ENCODE measurements around the gene KYNU. TPM values are rescaled to one million over a fixed set of nuclear protein-coding genes. Genes with fewer than 3 reads are reported as not detected.

KYNU gene
- total and polyA plus RNA-seq, 2 of the 13 experiments (the other 11 are each of a cell fraction or from before 2014, with no cell fraction given), result 21.9 to 68.6 TPM

DNA sequence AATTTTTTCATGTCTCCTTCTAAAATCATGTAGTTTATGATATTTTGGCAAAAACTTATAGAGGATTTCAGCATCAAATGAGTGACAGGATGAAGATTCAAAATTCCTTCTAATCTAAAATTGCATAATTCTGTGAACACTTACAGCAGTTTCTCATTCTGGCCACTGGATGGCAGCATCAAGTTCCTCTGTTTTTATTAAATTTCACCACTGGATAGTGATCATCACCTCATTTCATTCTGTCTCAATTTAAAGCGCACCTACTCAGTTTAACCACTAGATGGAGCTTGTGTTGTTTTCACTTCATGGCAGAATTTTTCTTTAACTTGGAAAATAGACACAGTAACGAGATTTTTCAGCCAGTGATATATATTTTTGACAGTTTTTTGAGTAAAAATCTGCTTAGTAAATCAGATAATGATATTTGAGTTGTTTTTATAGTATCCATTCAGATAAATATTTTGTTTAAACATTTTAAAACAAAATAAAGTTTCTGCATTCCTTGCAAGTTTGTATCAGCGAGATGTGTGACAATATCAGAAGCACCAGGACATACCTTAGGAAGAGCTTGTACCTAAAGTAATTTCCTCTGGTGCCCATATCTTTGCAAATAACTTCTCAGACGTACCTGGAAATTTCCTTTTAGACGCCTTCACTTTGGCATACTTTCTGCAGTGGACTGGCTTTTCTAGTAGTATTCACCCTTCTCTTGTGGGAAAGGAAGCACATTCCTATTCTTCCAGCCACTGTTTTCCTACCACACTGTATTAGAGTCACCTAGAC is 157.0 kb downstream of the KYNU start (continued):
- TF ChIP-seq HNRNPL (IDR thresholded peaks at IDR 0.05; ENCODE audit: low read depth, low read length), result no peak
- TF ChIP-seq ZNF24 (IDR thresholded peaks at IDR 0.05), result peak; percentile 71
- TF ChIP-seq, protein P1, sequence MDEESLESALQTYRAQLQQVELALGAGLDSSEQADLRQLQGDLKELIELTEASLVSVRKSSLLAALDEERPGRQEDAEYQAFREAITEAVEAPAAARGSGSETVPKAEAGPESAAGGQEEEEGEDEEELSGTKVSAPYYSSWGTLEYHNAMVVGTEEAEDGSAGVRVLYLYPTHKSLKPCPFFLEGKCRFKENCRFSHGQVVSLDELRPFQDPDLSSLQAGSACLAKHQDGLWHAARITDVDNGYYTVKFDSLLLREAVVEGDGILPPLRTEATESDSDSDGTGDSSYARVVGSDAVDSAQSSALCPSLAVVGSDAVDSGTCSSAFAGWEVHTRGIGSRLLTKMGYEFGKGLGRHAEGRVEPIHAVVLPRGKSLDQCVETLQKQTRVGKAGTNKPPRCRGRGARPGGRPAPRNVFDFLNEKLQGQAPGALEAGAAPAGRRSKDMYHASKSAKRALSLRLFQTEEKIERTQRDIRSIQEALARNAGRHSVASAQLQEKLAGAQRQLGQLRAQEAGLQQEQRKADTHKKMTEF (CRISPR knock-in tag; IDR thresholded peaks at IDR 0.05), result 0 out of 2 replicates have a peak, but pooled peaks have one; percentile 19
- TF ChIP-seq ZNF614 (CRISPR knock-in tag; IDR thresholded peaks at IDR 0.05; ENCODE audit: borderline replicate concordance), result 0 out of 2 replicates have a peak, but pooled peaks have one; percentile 26
- 0 out of 2 replicates have a peak, but pooled peaks have one; percentile 16 for TF ChIP-seq LCORL (IDR thresholded peaks at IDR 0.05)
- no peak for TF ChIP-seq LCORL (CRISPR knock-in tag; IDR thresholded peaks at IDR 0.05)
- peak; percentile 42; the same call in 1 of the 2 replicates for TF ChIP-seq THAP11 (CRISPR knock-in tag; IDR thresholded peaks at IDR 0.05)
- TF ChIP-seq MEIS2 (CRISPR knock-in tag; IDR thresholded peaks at IDR 0.05), result no peak
- TF ChIP-seq, protein P2, sequence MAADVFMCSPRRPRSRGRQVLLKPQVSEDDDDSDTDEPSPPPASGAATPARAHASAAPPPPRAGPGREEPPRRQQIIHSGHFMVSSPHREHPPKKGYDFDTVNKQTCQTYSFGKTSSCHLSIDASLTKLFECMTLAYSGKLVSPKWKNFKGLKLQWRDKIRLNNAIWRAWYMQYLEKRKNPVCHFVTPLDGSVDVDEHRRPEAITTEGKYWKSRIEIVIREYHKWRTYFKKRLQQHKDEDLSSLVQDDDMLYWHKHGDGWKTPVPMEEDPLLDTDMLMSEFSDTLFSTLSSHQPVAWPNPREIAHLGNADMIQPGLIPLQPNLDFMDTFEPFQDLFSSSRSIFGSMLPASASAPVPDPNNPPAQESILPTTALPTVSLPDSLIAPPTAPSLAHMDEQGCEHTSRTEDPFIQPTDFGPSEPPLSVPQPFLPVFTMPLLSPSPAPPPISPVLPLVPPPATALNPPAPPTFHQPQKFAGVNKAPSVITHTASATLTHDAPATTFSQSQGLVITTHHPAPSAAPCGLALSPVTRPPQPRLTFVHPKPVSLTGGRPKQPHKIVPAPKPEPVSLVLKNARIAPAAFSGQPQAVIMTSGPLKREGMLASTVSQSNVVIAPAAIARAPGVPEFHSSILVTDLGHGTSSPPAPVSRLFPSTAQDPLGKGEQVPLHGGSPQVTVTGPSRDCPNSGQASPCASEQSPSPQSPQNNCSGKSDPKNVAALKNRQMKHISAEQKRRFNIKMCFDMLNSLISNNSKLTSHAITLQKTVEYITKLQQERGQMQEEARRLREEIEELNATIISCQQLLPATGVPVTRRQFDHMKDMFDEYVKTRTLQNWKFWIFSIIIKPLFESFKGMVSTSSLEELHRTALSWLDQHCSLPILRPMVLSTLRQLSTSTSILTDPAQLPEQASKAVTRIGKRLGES (CRISPR knock-in tag; IDR thresholded peaks at IDR 0.05; ENCODE audit: borderline replicate concordance), result no peak
- no peak for TF ChIP-seq TAF15 (IDR thresholded peaks at IDR 0.05; ENCODE audit: low read depth, low read length, poor library complexity, severe bottlenecking)
- TF ChIP-seq ATAD3A (CRISPR knock-in tag; IDR thresholded peaks at IDR 0.05), result no peak
- 0 out of 2 replicates have a peak, but pooled peaks have one; percentile 31 for TF ChIP-seq KLF11 (CRISPR knock-in tag; IDR thresholded peaks at IDR 0.05)
- TF ChIP-seq RORA (CRISPR knock-in tag; IDR thresholded peaks at IDR 0.05), result no peak
- TF ChIP-seq, protein P3, sequence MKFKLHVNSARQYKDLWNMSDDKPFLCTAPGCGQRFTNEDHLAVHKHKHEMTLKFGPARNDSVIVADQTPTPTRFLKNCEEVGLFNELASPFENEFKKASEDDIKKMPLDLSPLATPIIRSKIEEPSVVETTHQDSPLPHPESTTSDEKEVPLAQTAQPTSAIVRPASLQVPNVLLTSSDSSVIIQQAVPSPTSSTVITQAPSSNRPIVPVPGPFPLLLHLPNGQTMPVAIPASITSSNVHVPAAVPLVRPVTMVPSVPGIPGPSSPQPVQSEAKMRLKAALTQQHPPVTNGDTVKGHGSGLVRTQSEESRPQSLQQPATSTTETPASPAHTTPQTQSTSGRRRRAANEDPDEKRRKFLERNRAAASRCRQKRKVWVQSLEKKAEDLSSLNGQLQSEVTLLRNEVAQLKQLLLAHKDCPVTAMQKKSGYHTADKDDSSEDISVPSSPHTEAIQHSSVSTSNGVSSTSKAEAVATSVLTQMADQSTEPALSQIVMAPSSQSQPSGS (CRISPR knock-in tag; IDR thresholded peaks at IDR 0.05), result 0 out of 2 replicates have a peak, but pooled peaks have one; percentile 26
- TF ChIP-seq SMAD3 (CRISPR knock-in tag; IDR thresholded peaks at IDR 0.05), result peak; percentile 63; the same call in 1 of the 2 replicates
- TF ChIP-seq, protein P4, sequence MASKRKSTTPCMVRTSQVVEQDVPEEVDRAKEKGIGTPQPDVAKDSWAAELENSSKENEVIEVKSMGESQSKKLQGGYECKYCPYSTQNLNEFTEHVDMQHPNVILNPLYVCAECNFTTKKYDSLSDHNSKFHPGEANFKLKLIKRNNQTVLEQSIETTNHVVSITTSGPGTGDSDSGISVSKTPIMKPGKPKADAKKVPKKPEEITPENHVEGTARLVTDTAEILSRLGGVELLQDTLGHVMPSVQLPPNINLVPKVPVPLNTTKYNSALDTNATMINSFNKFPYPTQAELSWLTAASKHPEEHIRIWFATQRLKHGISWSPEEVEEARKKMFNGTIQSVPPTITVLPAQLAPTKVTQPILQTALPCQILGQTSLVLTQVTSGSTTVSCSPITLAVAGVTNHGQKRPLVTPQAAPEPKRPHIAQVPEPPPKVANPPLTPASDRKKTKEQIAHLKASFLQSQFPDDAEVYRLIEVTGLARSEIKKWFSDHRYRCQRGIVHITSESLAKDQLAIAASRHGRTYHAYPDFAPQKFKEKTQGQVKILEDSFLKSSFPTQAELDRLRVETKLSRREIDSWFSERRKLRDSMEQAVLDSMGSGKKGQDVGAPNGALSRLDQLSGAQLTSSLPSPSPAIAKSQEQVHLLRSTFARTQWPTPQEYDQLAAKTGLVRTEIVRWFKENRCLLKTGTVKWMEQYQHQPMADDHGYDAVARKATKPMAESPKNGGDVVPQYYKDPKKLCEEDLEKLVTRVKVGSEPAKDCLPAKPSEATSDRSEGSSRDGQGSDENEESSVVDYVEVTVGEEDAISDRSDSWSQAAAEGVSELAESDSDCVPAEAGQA (IDR thresholded peaks at IDR 0.05; ENCODE audit: low read depth), result no peak
- TF ChIP-seq, protein P4 (CRISPR knock-in tag; IDR thresholded peaks at IDR 0.05; ENCODE audit: borderline replicate concordance), result no peak
- TF ChIP-seq ZNF792 (CRISPR knock-in tag; IDR thresholded peaks at IDR 0.05), result peak; percentile 46; the same call in 1 of the 2 replicates

All from HepG2 (cell line).